Right lobe of liver (tissue), 6 donors: ENCODE data around the gene PLBD1. TPM values are rescaled to one million over a fixed set of nuclear protein-coding genes. Genes with fewer than 3 reads are reported as not detected.
A peak's percentile ranks its signal among the peaks of the same experiment; 100 is the strongest.

ENCODE experiments used
- ATAC-seq, 4 donors: fragments of 200-7000 bp; cut with Tn5 transposase; one replicate each; pipeline ENCODE4 v1.9.1; 2020; ENCODE audit warnings: mild to moderate bottlenecking in 4 of 4, moderate library complexity in 4 of 4
- DNase-seq, 3 donors: peaks; one replicate each; pipeline ENCODE4 v3.0.0-alpha.2; 2020
- H3K27ac ChIP-seq, 3 donors: fragments of 200-600 bp; one replicate each; pipeline ENCODE4 v1.8.0; 2022
- H3K27me3 ChIP-seq, 2 donors: fragments of 200-600 bp; one replicate each; pipeline ENCODE4 v1.8.0; 2022
- H3K36me3 ChIP-seq, 4 donors: fragments of 200-600 bp; sonication (generic) in 1 of 4; one replicate each; pipeline versions ENCODE4 v1.5.1 to v1.8.0; 2017 to 2022; ENCODE audit warnings: control low read depth in 1 of 4
- H3K4me1 ChIP-seq, 4 donors: fragments of 200-600 bp; sonication (generic) in 1 of 4; one replicate each; pipeline versions ENCODE4 v1.5.1 to v1.8.0; 2017 to 2022; ENCODE audit warnings: control low read depth in 1 of 4
- H3K4me3 ChIP-seq, 3 donors: fragments of 200-600 bp; one replicate each; pipeline ENCODE4 v1.8.0; 2022
- H3K9me3 ChIP-seq, 4 donors: fragments of 200-600 bp; sonication (generic) in 1 of 4; one replicate each; pipeline versions ENCODE4 v1.5.1 to v1.8.0; 2017 to 2022; ENCODE audit warnings: control low read depth in 1 of 4
- CTCF ChIP-seq, 4 donors: fragments of 200-600 bp in 3 of 4; fragments of 450-650 bp in 1 of 4; IDR thresholded peaks; one replicate each; pipeline versions ENCODE4 v1.5.1 to v1.8.0; 2016 to 2022; ENCODE audit warnings: antibody characterized with exemption in 4 of 4, mild to moderate bottlenecking in 2 of 4
- POLR2A ChIP-seq: fragments of 450-650 bp; IDR thresholded peaks from one replicate; pipeline ENCODE4 v1.6.1; 2017; ENCODE audit warnings: antibody characterized with exemption, mild to moderate bottlenecking
- WGBS: methylation state at CpG from one replicate; pipeline ENCODE4 v1.1.6; 2018; ENCODE audit warnings: low coverage, low lambda C conversion rate; ENCODE audit not compliant: insufficient coverage; ENCODE audit errors: missing lambda C conversion rate; 5-methylcytosine and 5-hydroxymethylcytosine counted together
- intact Hi-C, 2 donors: fragments of 100-400 bp; cut with DNase I; formaldehyde crosslinking; loops; one replicate each; pipeline versions ENCODE4 v1.11.2 to v1.14.1; 2022
- total RNA-seq, 6 experiments: library from RNA; depleted of rRNA in 2 of 6; stranded (reverse); fragments of >200 nt in 2 of 6; fragmentation: NEBNext Ultra II Directional in 3 of 6; extraction: Animal tissue kit (Norgen Biotek cat#: 25700) in 3 of 6; gene quantifications; one replicate each; pipeline versions ENCODE4 v1.1.0 to v1.2.4, GENCODE V29; 2016 to 2023
- donor health status: DM: no; HTN: yes; CAD: no.
- donor health status: DM: no; HTN: no; CAD: no.
- donor health status: DM: no; HTN: no; CAD: no.
- donor health status: DM: no; HTN: yes; CAD: no.
- donor health status: DM: no; HTN: yes; CAD: no.

PLBD1 gene
- total RNA-seq, 6 experiments from 2014 or later = 1.7 to 7.2 (median 3.5) TPM

- Histone ChIP-seq H3K27ac (no peak overlapping the region), H3K4me3 (no peak overlapping the region), H3K4me1 (no peaks in the 10 kb centered on the region), H3K27me3 (no peaks in the 10 kb centered on the region), H3K9me3 (no peaks in the 10 kb centered on the region), H3K36me3 (no peaks in the 10 kb centered on the region)
- ATAC-seq (no peak), DNase-seq (no peak)
- intact Hi-C loops = no loop called here
- TF ChIP-seq POLR2A = no peak
- no peak for TF ChIP-seq CTCF (IDR thresholded peaks at IDR 0.05)
- WGBS = 76% methylated on average over 2 of the region's 3 CpGs
These were observed 20.9 kb upstream of the PLBD1 start for GRCh38 chr12:14588571-14588970.

GRCh38 chr12:14578646-14579045, 11.0 kb upstream of the PLBD1 start:
- intact Hi-C loops = no loop called here
- DNase-seq (no peak), ATAC-seq (no peak)
- 77% methylated on average over 7 of the region's 8 CpGs for WGBS
- no peak overlapping the region for H3K27ac ChIP-seq
- H3K36me3 ChIP-seq = no peaks in the 10 kb centered on the region
- H3K4me1 ChIP-seq = no peaks in the 10 kb centered on the region
- no peaks in the 10 kb centered on the region for H3K27me3 ChIP-seq
- H3K9me3 ChIP-seq = no peaks in the 10 kb centered on the region
- no peak overlapping the region for H3K4me3 ChIP-seq
- no peak for TF ChIP-seq CTCF (IDR thresholded peaks at IDR 0.05)
- TF ChIP-seq POLR2A = no peak

- ATAC-seq (peak in 1 of 4 donors; percentile 35), DNase-seq (no peak)
- intact Hi-C loops = no loop called here
- TF ChIP-seq CTCF (IDR thresholded peaks at IDR 0.05) (no peak), POLR2A (no peak)
- Histone ChIP-seq H3K4me3 (no peak overlapping the region), H3K4me1 (no peaks in the 10 kb centered on the region), H3K9me3 (no peaks in the 10 kb centered on the region), H3K36me3 (no peaks in the 10 kb centered on the region), H3K27ac (no peak overlapping the region), H3K27me3 (no peaks in the 10 kb centered on the region)
- 60% methylated on average over 1 of the region's 1 CpG for WGBS
These were observed 9.7 kb upstream of the PLBD1 start for GRCh38 chr12:14577344-14577743.

GRCh38 chr12:14576896-14577295, 9.2 kb upstream of the PLBD1 start:
- Histone ChIP-seq H3K4me3 (no peak overlapping the region), H3K27me3 (no peaks in the 10 kb centered on the region), H3K9me3 (no peaks in the 10 kb centered on the region), H3K36me3 (no peaks in the 10 kb centered on the region), H3K4me1 (no peaks in the 10 kb centered on the region), H3K27ac (no peak overlapping the region)
- DNase-seq (no peak), ATAC-seq (no peak)
- intact Hi-C loops = no loop called here
- 67% methylated on average over 8 of the region's 8 CpGs for WGBS
- TF ChIP-seq CTCF (IDR thresholded peaks at IDR 0.05) (no peak), POLR2A (no peak)

GRCh38 chr12:14575585-14575984, 7.9 kb upstream of the PLBD1 start:
- H3K27me3 ChIP-seq = no peaks in the 10 kb centered on the region
- ATAC-seq (no peak), DNase-seq (no peak)
- no peaks in the 10 kb centered on the region for H3K9me3 ChIP-seq
- WGBS = 83% methylated on average over 1 of the region's 1 CpG
- no peak overlapping the region for H3K27ac ChIP-seq
- TF ChIP-seq POLR2A (no peak), CTCF (IDR thresholded peaks at IDR 0.05) (no peak)
- no peak overlapping the region for H3K4me3 ChIP-seq
- H3K4me1 ChIP-seq = no peaks in the 10 kb centered on the region
- intact Hi-C loops = no loop called here
- H3K36me3 ChIP-seq = no peaks in the 10 kb centered on the region
